Neural progenitor cell (in vitro differentiated cells): Measurements from ENCODE around the gene ATP11A.

Experiments
- EZH2 ChIP-seq: fragments of 200-600 bp; sonication (generic); IDR thresholded peaks from 2 replicates; pipeline ENCODE4 v1.6.1; 2017; ENCODE audit warnings: antibody characterized with exemption, mild to moderate bottlenecking, moderate library complexity
- EZH2phosphoT487 ChIP-seq: fragments of 200-600 bp; sonication (generic); IDR thresholded peaks from 2 replicates; pipeline ENCODE4 v1.6.1; 2017; ENCODE audit warnings: antibody characterized with exemption
- TF ChIP-seq, protein P1 (sequence below): fragments of 200-600 bp; sonication (generic); IDR thresholded peaks from 2 replicates; pipeline ENCODE4 v1.5.1; 2017; ENCODE audit warnings: antibody characterized with exemption, mild to moderate bottlenecking

- TF ChIP-seq, protein P1, sequence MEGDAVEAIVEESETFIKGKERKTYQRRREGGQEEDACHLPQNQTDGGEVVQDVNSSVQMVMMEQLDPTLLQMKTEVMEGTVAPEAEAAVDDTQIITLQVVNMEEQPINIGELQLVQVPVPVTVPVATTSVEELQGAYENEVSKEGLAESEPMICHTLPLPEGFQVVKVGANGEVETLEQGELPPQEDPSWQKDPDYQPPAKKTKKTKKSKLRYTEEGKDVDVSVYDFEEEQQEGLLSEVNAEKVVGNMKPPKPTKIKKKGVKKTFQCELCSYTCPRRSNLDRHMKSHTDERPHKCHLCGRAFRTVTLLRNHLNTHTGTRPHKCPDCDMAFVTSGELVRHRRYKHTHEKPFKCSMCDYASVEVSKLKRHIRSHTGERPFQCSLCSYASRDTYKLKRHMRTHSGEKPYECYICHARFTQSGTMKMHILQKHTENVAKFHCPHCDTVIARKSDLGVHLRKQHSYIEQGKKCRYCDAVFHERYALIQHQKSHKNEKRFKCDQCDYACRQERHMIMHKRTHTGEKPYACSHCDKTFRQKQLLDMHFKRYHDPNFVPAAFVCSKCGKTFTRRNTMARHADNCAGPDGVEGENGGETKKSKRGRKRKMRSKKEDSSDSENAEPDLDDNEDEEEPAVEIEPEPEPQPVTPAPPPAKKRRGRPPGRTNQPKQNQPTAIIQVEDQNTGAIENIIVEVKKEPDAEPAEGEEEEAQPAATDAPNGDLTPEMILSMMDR = no peak
- TF ChIP-seq EZH2 (no peak), EZH2phosphoT487 (no peak)
Observed at GRCh38 chr13:112781881-112782361, 92.1 kb downstream of the ATP11A start.
